HCT116 (cell line): ENCODE measurements around the gene C2orf76.

Experiments used
- CTCF ChIP-seq, 3 experiments: fragments of 200-600 bp in 1 of 3; sonication (generic) in 1 of 3; IDR thresholded peaks in 2 of 3; conservative IDR thresholded peaks in 1 of 3; 2 replicates each; pipeline ENCODE4 v1.5.1; 2012 to 2017; ENCODE audit warnings: low read depth in 2 of 3, low read length in 2 of 3, antibody characterized with exemption in 1 of 3, borderline replicate concordance in 1 of 3, control low read depth in 1 of 3, mild to moderate bottlenecking in 1 of 3, mixed read lengths in 1 of 3, mixed run types in 1 of 3, moderate library complexity in 1 of 3; ENCODE audit not compliant: insufficient read depth in 1 of 3
- POLR2A ChIP-seq: IDR thresholded peaks from 2 replicates; pipeline ENCODE4 v1.7.0; 2011; ENCODE audit warnings: borderline replicate concordance; ENCODE audit not compliant: insufficient read depth, insufficient read length; ENCODE audit errors: extremely low read depth
- POLR2AphosphoS5 ChIP-seq: IDR thresholded peaks from 2 replicates; pipeline ENCODE4 v1.6.1; 2011; ENCODE audit warnings: mild to moderate bottlenecking, low read depth, low read length, moderate library complexity
- SP1 ChIP-seq: IDR thresholded peaks from 2 replicates; pipeline ENCODE4 v1.6.1; 2012; ENCODE audit warnings: low read depth
- TF ChIP-seq, protein P1 (sequence below): IDR thresholded peaks from 2 replicates; pipeline ENCODE4 v1.6.1; 2012

GRCh38 chr2:119293254-119293653 lies 73.4 kb downstream of the C2orf76 start:
- TF ChIP-seq CTCF (IDR thresholded peaks at IDR 0.05 in 2 of 3, conservative IDR thresholded peaks at IDR 0.05 in 1 of 3; ENCODE audit: borderline replicate concordance in 1 of 3, insufficient read depth in 1 of 3, low read depth in 2 of 3, low read length in 2 of 3): no peak
- no peak for TF ChIP-seq SP1
- TF ChIP-seq POLR2A: no peak
- TF ChIP-seq POLR2AphosphoS5: no peak
- TF ChIP-seq, protein P1, sequence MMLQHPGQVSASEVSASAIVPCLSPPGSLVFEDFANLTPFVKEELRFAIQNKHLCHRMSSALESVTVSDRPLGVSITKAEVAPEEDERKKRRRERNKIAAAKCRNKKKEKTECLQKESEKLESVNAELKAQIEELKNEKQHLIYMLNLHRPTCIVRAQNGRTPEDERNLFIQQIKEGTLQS: no peak
